Measurements from ENCODE around the gene ABI3. TPM values are rescaled to one million over a fixed set of nuclear protein-coding genes. Genes with fewer than 3 reads are reported as not detected.

The ABI3 gene
- polyA plus RNA-seq, 1 donor from 2014 or later, result not detected

DNA sequence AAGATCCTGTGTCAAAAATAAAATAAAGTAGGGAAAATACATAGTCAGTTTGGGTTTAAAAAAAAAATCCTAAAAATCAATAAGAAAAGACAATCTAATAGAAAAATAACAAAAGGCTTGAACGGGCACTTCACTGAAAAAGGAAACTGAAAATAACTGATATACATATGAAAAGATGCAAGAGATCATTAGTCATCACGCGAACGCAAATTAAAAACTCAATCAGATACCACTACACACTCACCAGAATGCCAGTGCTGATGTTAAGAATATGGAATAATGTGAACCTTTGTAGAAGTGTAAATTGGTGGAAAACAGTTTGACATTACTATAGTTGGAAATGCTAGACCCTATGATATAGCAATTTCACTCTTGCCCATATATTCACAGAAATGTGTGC is 14.8 kb upstream of the ABI3 start:
- no peak for TF ChIP-seq SMC3 (conservative IDR thresholded peaks at IDR 0.05; ENCODE audit: poor library complexity)
- TF ChIP-seq, protein P1, sequence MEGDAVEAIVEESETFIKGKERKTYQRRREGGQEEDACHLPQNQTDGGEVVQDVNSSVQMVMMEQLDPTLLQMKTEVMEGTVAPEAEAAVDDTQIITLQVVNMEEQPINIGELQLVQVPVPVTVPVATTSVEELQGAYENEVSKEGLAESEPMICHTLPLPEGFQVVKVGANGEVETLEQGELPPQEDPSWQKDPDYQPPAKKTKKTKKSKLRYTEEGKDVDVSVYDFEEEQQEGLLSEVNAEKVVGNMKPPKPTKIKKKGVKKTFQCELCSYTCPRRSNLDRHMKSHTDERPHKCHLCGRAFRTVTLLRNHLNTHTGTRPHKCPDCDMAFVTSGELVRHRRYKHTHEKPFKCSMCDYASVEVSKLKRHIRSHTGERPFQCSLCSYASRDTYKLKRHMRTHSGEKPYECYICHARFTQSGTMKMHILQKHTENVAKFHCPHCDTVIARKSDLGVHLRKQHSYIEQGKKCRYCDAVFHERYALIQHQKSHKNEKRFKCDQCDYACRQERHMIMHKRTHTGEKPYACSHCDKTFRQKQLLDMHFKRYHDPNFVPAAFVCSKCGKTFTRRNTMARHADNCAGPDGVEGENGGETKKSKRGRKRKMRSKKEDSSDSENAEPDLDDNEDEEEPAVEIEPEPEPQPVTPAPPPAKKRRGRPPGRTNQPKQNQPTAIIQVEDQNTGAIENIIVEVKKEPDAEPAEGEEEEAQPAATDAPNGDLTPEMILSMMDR (IDR thresholded peaks at IDR 0.05; ENCODE audit: poor library complexity, severe bottlenecking), result no peak
- TF ChIP-seq, protein P2, sequence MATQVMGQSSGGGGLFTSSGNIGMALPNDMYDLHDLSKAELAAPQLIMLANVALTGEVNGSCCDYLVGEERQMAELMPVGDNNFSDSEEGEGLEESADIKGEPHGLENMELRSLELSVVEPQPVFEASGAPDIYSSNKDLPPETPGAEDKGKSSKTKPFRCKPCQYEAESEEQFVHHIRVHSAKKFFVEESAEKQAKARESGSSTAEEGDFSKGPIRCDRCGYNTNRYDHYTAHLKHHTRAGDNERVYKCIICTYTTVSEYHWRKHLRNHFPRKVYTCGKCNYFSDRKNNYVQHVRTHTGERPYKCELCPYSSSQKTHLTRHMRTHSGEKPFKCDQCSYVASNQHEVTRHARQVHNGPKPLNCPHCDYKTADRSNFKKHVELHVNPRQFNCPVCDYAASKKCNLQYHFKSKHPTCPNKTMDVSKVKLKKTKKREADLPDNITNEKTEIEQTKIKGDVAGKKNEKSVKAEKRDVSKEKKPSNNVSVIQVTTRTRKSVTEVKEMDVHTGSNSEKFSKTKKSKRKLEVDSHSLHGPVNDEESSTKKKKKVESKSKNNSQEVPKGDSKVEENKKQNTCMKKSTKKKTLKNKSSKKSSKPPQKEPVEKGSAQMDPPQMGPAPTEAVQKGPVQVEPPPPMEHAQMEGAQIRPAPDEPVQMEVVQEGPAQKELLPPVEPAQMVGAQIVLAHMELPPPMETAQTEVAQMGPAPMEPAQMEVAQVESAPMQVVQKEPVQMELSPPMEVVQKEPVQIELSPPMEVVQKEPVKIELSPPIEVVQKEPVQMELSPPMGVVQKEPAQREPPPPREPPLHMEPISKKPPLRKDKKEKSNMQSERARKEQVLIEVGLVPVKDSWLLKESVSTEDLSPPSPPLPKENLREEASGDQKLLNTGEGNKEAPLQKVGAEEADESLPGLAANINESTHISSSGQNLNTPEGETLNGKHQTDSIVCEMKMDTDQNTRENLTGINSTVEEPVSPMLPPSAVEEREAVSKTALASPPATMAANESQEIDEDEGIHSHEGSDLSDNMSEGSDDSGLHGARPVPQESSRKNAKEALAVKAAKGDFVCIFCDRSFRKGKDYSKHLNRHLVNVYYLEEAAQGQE (IDR thresholded peaks at IDR 0.05; ENCODE audit: borderline replicate concordance), result no peak
- no peak for TF ChIP-seq RAD21 (conservative IDR thresholded peaks at IDR 0.05)
- no peak for TF ChIP-seq POLR2AphosphoS5 (IDR thresholded peaks at IDR 0.05)
- no peak for TF ChIP-seq EP300 (conservative IDR thresholded peaks at IDR 0.05; ENCODE audit: poor library complexity, severe bottlenecking)
- no peak for TF ChIP-seq MXI1 (conservative IDR thresholded peaks at IDR 0.05; ENCODE audit: poor library complexity, severe bottlenecking)
- no peak for TF ChIP-seq EZH2 (IDR thresholded peaks at IDR 0.05; ENCODE audit: borderline replicate concordance, insufficient read depth, low read length, poor library complexity, severe bottlenecking)
- TF ChIP-seq TAF1 (IDR thresholded peaks at IDR 0.05; ENCODE audit: low read depth), result no peak
- H3F3A ChIP-seq (ENCODE audit: insufficient read depth, low read length, poor library complexity, severe bottlenecking), result no peaks in the 10 kb centered on the region
- no peaks in the 10 kb centered on the region for H4K20me1 ChIP-seq (ENCODE audit: insufficient read depth)
- H3K36me3 ChIP-seq (ENCODE audit: insufficient read depth, low read length), result no peaks in the 10 kb centered on the region
- H3K27ac ChIP-seq (ENCODE audit: low read length), result no peak overlapping the region
- no peak overlapping the region for H3K4me3 ChIP-seq (ENCODE audit: low read length)
- no peak overlapping the region for H3K9ac ChIP-seq (ENCODE audit: low read length)
- H3K27me3 ChIP-seq (ENCODE audit: insufficient read depth, low read depth, low read length), result no peaks in the 10 kb centered on the region
- H3K4me2 ChIP-seq (ENCODE audit: low read length), result no peak overlapping the region
- no peaks in the 10 kb centered on the region for H3K79me2 ChIP-seq (replicated peaks; ENCODE audit: insufficient read depth, low read length)
- H3K9me3 ChIP-seq (ENCODE audit: low read length), result no peaks in the 10 kb centered on the region
- no peaks in the 10 kb centered on the region for H3K9me2 ChIP-seq (ENCODE audit: insufficient read depth, low read length)
- no peak overlapping the region for H2AFZ ChIP-seq (ENCODE audit: low read depth, low read length)

DNA sequence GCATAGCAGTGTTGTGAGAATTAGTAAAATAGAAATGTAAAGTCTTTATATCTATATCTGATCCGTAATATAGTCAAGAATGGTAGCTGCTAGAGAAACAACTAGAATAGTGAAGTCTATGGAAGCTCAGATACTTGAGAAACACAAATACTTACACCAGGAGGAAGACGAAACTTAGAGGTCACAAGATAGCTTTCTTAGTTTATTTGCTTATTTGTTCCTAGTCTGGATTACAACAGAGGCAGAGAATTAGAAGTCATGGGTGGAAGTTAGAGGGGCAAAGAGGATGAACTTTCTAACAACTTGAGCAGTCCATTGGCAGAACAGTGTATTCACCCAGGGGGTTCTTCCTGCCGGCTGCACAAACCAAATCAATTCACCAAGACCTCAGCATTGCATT is 14.0 kb upstream of the ABI3 start:
- no peaks in the 10 kb centered on the region for H3K79me2 ChIP-seq (replicated peaks; ENCODE audit: insufficient read depth, low read length)
- no peak overlapping the region for H3K9ac ChIP-seq (ENCODE audit: low read length)
- no peak overlapping the region for H3K27ac ChIP-seq (ENCODE audit: low read length)
- H3K27me3 ChIP-seq (ENCODE audit: insufficient read depth, low read depth, low read length), result no peaks in the 10 kb centered on the region
- no peaks in the 10 kb centered on the region for H3F3A ChIP-seq (ENCODE audit: insufficient read depth, low read length, poor library complexity, severe bottlenecking)
- no peaks in the 10 kb centered on the region for H4K20me1 ChIP-seq (ENCODE audit: insufficient read depth)
- H3K36me3 ChIP-seq (ENCODE audit: insufficient read depth, low read length), result no peaks in the 10 kb centered on the region
- no peak overlapping the region for H2AFZ ChIP-seq (ENCODE audit: low read depth, low read length)
- TF ChIP-seq EP300 (conservative IDR thresholded peaks at IDR 0.05; ENCODE audit: poor library complexity, severe bottlenecking), result no peak
- no peak for TF ChIP-seq EZH2 (IDR thresholded peaks at IDR 0.05; ENCODE audit: borderline replicate concordance, insufficient read depth, low read length, poor library complexity, severe bottlenecking)
- no peak for TF ChIP-seq POLR2AphosphoS5 (IDR thresholded peaks at IDR 0.05)
- TF ChIP-seq TAF1 (IDR thresholded peaks at IDR 0.05; ENCODE audit: low read depth), result no peak
- TF ChIP-seq, protein P1 (IDR thresholded peaks at IDR 0.05; ENCODE audit: poor library complexity, severe bottlenecking), result no peak
- TF ChIP-seq RAD21 (conservative IDR thresholded peaks at IDR 0.05), result no peak
- no peak for TF ChIP-seq MXI1 (conservative IDR thresholded peaks at IDR 0.05; ENCODE audit: poor library complexity, severe bottlenecking)
- TF ChIP-seq, protein P2 (IDR thresholded peaks at IDR 0.05; ENCODE audit: borderline replicate concordance), result no peak
- H3K9me3 ChIP-seq (ENCODE audit: low read length), result no peaks in the 10 kb centered on the region
- no peaks in the 10 kb centered on the region for H3K9me2 ChIP-seq (ENCODE audit: insufficient read depth, low read length)
- H3K4me3 ChIP-seq (ENCODE audit: low read length), result no peak overlapping the region
- H3K4me2 ChIP-seq (ENCODE audit: low read length), result no peak overlapping the region
